HG03025 (cell line): ENCODE measurements around the gene RGMA.

Experiments
- ATAC-seq: cut with Tn5 transposase; IDR thresholded peaks from one replicate; pipeline ENCODE4 v1.9.1; 2021; ENCODE audit warnings: mild to moderate bottlenecking, moderate library complexity; ENCODE audit not compliant: unreplicated experiment, low FRiP score

The RGMA gene, protein sequence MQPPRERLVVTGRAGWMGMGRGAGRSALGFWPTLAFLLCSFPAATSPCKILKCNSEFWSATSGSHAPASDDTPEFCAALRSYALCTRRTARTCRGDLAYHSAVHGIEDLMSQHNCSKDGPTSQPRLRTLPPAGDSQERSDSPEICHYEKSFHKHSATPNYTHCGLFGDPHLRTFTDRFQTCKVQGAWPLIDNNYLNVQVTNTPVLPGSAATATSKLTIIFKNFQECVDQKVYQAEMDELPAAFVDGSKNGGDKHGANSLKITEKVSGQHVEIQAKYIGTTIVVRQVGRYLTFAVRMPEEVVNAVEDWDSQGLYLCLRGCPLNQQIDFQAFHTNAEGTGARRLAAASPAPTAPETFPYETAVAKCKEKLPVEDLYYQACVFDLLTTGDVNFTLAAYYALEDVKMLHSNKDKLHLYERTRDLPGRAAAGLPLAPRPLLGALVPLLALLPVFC

DNA sequence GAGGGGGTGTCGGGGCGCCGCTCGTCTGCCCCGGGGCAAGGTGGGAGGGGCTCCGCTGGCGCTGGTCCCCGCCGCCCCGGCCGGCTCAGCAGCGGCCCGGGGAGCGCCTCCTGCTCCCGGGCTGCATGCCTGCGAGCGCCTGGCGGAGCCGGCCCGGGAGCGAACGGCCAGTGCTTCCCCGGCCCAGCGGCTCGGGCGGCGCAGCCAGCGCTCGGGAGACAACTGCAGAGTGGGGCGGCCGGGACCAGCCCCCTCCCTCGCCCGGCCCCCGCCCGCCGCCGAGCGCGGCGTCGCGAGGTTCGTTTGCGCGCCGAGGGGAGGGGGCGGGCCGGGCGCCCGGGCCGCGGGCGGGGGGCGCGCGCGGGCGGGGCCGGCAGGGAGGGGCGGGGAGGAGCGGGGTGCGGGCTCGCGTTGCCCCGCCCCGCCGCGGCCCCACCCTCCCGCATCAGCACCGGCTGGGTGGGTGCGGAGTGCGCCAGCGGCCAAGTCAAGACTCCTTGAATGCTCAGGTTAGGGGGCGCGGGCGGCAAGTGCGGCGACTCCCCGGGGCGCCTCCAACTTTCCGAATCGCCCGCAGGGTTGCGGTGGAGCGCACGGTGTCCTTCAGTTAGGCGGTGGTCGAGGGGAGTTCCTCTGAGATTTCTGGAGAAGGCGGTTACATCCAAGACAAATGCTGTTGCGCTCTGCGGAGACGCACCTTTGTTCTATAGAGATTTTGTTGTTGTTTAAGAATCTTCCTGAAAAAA, at the start of gene RGMA:
RGMA (minus strand) TSS at position 231 of the 746 bp plus-strand sequence. CDS start 279 bp downstream, outside the sequence.
- no peak for ATAC-seq

DNA sequence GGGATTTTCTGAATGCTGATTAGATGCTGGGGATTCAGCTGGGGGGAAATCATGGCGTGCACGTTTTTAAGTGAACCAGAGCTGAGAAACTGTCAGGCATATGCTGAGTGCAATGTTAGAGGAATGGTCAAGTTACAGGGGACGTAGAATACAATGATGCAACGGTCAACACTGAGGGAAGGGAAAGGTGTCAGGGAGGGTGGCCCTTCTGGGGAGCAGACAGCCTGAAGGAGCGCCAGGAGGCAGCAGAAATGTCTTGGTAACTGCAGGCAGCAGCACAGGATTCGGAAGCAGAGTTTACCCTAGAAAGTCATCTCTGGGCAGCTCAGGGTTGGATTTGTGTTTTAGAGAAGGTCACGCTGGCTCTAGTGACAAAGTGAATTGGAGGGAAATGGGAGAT, 47.6 kb upstream of the RGMA start:
- no peak for ATAC-seq

DNA sequence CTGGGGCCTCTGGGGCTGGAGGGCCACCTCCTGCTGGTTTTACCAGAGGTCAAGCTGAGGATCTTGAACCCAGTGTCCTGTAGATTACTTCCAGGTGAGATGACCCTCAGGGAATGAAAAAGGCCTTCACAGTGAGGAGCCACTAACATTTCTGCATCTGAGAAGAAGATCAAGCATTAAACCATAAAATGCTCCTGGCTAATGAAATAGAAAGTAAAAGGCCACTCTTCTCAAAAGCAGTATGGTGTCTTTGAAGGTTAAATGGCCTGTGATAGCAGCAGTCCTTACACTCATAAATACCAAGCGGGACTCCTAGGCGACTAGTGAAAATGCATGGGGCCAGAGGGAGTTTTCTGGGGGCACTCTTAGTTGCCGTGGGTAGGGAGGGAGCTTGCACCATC, 47.0 kb upstream of the RGMA start:
- ATAC-seq = no peak

DNA sequence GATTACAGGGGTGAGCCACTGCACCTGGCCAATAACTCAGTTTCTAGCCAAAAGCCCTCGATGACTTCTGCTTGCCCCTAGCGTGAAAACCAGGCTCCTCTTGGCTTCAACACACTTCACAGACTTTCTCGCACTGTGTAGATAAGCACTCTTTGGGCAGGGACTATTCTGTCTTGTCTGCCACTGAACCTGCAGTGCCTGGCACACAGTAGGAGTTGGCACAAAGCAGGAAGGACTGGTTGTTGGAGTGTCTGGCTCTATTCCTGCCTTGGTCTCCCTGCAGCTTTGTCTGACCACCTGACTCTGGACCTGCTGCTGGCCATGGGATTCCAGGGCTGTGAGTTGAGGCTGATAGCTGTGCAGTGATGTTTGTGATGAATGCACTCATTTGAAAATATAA, 46.4 kb upstream of the RGMA start:
- ATAC-seq = no peak

DNA sequence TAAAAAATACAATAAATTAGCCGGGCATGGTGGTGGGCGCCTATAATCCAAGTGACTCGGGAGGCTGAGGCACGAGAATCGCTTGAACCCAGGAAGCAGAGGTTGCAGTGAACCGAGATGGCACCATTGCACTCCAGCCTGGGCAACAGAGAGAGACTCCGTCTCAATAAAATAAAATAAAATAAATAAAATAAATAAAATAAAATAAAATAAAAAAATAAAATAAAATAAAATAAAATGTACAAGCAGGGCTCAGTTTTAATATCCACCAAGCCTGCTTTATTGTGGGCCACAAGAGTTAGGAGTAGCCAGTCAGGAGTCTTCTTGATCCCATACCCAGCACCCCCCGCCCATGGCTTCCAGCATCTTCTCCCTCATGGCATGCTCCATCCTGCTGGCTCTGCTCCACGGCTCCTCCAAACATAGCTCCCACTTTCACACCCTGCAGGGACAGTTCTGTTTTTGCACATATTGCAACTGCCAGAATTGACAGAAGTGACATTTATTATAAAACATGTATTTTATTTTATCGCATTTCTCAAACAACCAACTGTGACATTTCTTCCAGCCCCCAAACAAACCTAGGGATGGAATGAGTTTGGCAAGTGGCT, 42.6 kb upstream of the RGMA start:
- ATAC-seq = no peak

DNA sequence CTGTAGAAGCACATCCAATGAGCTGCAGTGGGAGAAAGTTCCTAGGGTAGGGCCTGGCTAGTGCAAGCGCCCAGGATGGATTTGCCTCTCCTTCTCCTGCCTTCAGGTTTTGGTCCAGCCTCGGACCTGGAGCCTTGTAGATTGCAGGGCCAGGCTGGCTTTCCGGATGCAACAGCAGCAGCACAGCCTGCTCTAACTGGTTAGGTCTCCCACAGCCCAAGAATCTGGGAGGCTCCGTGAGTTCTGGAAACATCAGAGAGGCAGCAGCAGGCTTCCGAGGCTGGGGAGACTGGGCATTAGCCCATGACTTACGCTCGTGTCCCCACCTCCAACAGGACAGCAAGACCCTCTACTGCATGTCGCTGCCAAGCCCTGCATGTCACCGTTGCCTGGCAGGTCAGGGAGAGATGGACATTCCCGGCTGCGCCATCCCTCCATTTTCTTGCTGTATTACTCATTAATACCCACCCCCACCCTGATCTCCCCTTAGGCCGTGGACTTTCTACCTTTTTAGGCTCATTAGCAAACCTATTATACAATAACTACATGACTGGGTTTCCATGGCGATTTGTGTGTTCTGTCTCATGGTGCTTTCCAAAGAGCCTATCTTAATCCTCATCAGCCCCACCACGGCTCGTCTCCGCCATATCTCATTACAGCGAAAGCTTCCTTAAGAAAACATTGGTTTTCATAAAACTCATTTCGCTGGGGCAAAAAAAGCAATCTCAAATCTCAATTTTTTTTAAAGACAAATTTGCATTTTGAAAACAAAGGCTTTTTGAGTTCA, 40.9 kb upstream of the RGMA start:
- ATAC-seq = no peak

DNA sequence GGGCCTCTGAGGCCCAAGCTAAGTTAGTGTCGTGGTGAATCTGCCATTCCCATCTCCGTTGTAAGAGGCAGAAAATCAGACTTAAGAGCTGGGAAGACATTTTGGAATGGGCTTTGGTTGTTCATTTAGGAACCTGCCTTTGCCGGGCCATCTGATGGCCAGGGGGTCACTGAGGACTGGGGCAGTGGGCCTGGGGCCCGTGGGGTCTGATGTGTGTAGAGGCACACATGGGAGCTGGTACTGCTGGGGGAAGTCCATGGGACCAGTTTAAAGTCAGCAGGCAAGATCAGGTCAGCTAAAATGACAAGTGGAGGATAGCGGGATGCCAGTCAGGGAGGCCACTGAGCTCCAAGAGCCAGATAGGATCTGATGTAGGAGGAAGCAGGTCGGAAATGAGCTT, 38.3 kb upstream of the RGMA start:
- ATAC-seq = no peak

DNA sequence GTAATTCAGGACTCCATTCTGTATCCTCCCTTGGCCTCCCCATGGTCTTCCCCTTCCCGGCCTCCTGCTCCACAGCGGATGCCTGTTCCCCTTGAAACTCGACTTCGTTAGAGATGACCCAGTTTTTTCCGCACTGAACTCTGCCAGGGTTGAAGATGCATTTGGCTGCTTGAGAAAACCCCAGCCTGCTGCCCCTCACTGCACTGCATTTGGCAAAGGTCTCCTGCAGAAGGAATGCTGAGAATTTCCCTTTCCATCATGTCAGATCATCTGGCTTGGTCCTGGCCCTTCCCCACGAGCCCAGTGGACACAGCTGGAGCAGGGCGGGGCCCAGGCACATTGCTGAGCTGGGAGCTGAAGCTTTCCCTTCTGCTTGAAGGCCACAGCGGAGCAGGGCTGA, 37.6 kb upstream of the RGMA start:
- ATAC-seq = no peak

DNA sequence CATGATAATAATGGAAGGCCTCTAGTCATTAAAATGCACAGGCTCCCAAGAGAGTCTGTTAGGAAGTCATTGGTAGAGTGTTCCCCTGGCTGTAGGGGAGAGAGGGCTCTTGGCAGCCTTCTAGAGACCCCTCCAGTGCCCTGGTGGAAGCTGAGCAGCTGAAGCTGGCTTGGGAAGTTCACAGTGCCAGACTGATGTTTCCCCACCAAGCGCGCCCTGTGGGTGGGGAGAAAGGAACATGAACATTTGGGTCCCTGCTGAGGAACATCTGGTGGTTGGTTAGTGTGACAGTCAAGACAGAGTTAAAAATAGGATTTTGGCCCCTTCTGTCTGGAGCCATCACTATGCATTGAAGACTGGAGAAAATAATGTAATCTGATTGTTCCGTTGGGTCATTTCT, 37.1 kb upstream of the RGMA start:
- no peak for ATAC-seq

DNA sequence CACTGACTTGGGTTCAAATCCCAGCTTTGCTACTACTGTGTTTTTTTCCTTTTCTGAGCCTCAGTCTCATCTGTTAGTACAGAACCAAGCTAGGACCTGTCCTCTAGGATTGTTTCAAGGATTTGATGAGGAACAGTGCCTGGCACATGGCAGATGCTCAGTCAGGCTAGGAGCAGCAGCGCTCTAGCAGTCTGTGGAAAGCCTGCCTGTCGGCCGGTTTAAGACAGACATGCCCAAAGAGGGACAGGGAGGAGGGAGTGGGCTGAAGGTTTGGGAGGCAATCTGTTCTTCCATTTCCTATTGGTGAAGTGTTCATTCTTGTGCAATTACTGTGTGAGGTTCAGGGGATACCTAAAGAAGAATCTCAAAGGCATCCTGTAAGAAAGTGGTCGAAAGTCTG, 35.1 kb upstream of the RGMA start:
- ATAC-seq = no peak

DNA sequence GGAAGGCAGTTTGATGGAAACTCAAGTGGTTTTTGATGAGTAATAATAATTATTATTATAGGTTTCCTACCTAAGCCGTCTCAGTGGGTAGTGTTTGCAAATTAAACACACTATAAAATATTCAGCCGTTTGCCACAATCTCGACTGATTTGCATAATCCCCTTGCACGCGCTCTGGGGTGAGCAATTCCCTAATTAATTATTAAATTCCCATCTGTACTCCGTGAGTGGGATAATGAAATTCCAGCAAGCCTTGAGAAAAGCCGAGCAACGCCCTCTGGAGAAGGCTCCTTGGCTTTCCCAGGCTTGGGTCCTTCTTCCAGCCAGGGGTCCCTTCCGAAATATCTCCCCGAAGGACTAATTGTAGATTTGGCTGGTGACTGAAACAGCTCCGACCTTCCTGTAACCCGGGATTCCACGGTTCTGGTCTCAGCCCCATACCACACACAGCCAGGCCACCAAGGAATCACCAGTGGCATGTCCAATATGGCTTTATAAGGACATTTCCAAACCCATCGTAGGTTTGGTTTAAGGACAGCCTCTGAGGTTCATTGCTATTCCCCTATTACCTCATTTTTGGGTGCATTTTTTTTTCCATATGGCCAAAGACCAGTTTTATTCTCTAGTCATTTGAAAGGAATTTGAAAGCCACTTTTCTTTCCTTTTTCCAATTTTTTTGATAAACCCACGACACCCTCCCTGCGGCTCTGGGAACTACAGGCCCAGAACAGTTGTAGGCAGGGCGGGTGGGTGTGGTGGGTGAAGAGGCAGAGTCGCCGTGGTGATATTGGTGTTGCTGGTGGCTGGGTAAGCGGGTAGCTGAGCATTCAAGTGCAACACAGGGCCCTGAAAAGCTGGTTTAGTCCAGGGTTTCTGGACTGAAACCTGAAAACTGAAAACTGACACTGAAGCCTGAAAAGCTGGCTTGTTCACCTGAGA, 33.2 kb upstream of the RGMA start:
- no peak for ATAC-seq

DNA sequence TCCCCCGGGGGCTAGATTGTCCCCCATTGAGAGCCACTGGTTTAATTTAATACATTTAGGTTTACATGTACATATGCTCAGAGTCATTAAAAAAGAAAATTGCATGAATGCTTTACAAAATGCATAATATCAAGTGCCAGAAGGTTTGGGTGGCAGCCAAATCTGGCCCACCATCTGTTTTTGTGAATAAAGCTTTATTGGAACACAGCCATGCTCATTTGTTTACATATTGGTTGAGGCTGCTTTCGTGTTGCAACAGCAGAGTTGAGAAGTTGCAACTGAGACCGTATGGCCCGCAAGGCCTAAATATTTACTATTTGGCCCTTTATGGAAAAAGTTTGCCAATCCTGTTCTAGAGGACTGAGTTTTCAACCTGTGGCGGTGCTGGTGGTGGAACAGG, 32.1 kb upstream of the RGMA start:
- no peak for ATAC-seq

DNA sequence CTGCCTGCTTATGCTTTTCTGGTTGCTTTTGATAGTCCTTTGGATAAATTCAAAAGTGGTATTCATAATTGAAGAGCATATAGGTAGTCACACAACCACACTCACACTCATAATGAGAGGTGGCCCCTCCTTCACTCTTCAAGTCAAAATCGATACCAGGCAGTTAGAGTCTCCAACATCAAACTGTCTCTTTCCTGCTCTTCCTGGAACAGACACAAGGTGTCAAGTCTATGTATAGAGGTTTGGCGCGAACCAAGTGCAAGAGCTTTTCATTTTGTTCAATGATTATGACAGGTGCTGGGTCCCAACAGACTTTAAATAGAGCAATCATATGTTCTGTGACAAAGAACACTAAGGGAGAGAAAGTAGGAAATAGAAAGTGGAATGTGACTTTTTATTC, 29.9 kb upstream of the RGMA start:
- ATAC-seq = no peak

DNA sequence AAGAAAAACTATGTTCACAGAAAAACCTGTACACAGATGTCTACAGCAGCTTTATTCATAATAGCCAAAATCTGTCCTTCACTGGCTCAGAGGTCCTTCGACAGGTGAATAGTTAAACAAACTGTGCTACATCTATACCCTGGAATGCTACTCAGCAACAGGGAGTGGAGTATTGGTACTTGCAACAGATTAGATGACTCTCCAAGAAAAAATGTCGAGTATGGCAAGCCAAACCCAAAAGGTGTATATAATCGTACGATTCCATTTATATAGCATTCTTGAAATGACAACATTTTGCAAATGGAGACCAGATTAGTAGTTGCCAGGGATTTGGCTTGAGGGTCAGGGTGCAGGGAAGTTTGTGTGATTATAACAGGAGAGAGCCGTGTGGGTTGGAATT, 22.4 kb upstream of the RGMA start:
- no peak for ATAC-seq

DNA sequence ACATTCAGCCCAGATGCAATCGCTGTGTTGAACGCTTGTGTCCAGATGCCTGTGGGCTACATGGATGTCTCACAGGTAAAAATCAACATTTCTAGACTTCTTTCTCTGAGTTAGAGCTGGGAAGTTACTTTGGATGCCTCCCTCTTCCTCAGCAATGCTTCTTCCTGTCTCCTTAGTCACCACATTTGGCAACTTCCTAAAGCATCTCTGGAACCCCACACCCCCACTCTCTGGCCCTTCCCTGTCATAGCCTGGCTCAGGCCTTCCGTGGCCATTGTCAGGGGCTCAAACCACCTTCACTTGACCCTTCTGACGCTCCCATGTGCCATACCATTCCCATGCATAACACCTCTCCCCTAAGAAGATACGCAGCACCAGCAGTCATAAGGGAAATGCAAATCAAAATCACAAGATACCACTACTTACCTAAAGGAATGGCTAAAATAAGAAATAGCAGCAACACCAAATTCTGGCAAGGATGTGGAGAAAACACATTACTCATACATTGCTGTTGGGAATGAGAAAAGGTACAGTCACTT, 21.6 kb upstream of the RGMA start:
- ATAC-seq = no peak

DNA sequence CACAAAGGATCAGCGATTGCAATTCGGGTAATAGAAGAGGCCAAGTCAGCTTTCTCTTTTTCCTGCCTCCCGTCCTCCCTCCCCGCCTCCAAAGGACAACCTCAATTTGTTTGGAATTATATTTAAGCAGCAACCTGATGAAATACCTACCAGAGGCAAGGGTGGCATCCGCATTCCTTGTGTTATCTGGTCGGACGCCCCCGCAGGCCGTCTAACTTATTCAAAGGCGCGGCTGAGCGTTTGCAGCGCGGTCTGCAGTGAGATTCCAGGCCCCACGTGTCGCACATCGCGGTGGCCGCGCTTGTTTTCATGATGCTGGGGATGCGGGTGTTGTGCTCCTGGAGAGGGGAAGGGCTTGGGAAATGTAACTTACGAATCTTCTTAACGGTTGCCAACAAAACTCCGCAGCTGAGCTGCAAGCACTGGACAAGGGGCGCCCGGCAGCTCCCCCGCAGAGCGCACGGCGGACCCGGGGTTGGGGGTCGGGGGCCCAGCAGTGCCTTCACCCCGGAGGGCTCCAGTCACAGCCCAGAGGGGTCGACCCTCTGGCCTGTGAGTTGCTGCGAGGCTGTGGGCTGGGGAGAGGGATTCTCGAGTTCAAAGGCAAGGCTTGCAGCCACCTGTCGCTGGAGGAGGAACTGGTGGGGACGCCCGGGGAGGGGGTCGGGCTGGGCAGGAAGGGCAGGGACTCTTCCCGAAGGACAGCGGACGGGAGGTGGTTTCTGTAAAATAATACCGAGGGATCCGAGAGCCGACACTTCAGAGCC, 20.5 kb upstream of the RGMA start:
- no peak for ATAC-seq

DNA sequence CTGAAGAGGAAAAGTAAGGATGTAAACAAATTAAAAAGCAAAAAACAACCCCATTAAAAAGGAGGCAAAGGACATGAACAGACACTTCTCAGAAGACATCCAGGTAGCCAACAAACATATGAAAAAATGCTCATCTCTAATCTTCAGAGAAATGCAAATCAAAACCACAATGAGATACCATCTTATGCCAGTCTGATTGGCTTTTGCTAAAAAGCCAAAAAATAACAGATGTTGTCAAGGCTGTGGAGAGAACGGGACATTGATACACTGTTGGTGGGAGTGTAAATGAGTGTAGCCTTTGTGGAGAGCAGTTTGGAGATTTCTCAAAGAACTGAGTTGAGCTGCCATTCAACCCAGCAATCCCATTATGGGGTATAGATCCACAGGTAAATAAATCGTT, 18.6 kb upstream of the RGMA start:
- ATAC-seq = no peak

DNA sequence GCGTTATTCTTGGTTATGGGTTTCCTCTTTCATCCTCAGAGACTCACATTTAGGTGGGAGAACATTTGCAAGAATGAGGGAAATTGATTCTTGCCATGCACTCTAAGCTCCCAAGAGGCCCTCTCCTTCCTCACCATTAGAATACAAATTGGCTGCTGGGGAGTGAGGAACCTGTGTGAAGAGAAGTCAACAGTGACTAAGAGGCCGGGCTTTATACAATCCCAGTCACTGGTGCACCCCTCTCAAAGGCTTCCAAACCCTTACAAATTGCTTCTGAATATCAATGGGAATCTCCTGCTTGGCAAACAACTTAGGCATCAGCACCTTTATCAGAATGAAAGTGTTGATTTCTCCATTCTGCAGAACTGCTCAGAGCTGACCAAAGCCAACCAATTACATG, 16.5 kb upstream of the RGMA start:
- no peak for ATAC-seq

DNA sequence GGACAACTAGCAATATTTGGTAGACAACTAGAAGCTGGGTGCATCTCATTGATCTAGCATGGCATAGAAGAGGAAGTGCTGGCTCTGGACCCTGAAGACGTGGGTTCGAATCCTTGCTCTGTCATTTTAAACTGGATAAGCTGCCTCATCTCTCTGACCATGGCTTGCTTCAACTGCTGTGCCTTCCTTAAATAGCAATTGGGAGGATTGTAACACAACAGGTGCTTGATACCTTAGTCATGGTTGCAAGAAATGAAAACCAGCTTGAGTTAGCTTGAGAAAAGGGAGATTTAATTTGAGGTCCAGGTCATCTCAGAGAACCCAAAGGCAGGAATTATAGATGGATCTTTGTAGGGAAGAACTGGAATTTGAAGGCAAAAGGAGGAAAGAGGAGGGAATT, 14.8 kb upstream of the RGMA start:
- ATAC-seq = no peak
